Panc1 (cell line): ENCODE results near the gene CACNA1I. TPM values are rescaled to one million over a fixed set of nuclear protein-coding genes. Genes with fewer than 3 reads are reported as not detected.

Experiments
- ATAC-seq: fragments of 200-7000 bp; cut with Tn5 transposase; 2 replicates; pipeline ENCODE4 v1.9.1; 2020; ENCODE audit warnings: mild to moderate bottlenecking, moderate library complexity
- BruUV-seq: library from RNA; stranded (reverse); fragments of 400-500 nt; replicated peaks from 2 replicates; lab custom pipeline; 2021; lab: Mats Ljungman, UMichigan
- CTCF ChIA-PET: fragments of 300-600 bp; sonication (Branson Sonifier 250); formaldehyde crosslinking; loops from one replicate; lab custom pipeline; 2022; ENCODE audit warnings: antibody characterized with exemption; lab: Charles Lee
- POLR2A ChIA-PET: fragments of 300-600 bp; sonication (Branson Sonifier 250); formaldehyde crosslinking; loops from one replicate; lab custom pipeline; 2022; ENCODE audit warnings: antibody characterized with exemption; lab: Charles Lee
- DNase-seq: peaks from one replicate; pipeline ENCODE4 v3.0.0-alpha.2; 2010; ENCODE audit warnings: low read depth, low spot score
- H3K27ac ChIP-seq: 2 replicates; pipeline ENCODE4 v1.5.1; 2011; ENCODE audit warnings: mild to moderate bottlenecking, low read length, inconsistent platforms
- H3K27me3 ChIP-seq: fragments of 200-500 bp; sonication (Bioruptor generic); 2 replicates; pipeline ENCODE4 v1.6.0; 2014; ENCODE audit warnings: low read length, inconsistent platforms; ENCODE audit not compliant: control insufficient read depth, insufficient read depth
- H3K36me3 ChIP-seq: fragments of 200-500 bp; sonication (Bioruptor generic); 2 replicates; pipeline ENCODE4 v1.5.1; 2014; ENCODE audit warnings: inconsistent platforms, mild to moderate bottlenecking, low read length, moderate library complexity; ENCODE audit not compliant: control insufficient read depth, insufficient read depth
- H3K4me1 ChIP-seq: 2 replicates; pipeline ENCODE4 v1.5.1; 2011; ENCODE audit warnings: inconsistent platforms, mild to moderate bottlenecking, low read length, moderate library complexity; ENCODE audit not compliant: control insufficient read depth, insufficient read depth
- H3K4me3 ChIP-seq, 2 experiments: 2 replicates each; pipeline ENCODE4 v1.5.1; 2011 to 2012; ENCODE audit warnings: low read depth in 2 of 2, low read length in 2 of 2, mild to moderate bottlenecking in 2 of 2, inconsistent platforms in 1 of 2, moderate library complexity in 1 of 2
- H3K9me3 ChIP-seq: fragments of 200-500 bp; sonication (Bioruptor generic); 2 replicates; pipeline ENCODE4 v1.5.1; 2014; ENCODE audit warnings: low read depth, mild to moderate bottlenecking, inconsistent platforms, low read length, moderate library complexity; ENCODE audit not compliant: control insufficient read depth, insufficient read depth
- POLR2AphosphoS5 ChIP-seq: IDR thresholded peaks from 2 replicates; pipeline ENCODE4 v1.6.1; 2012; ENCODE audit warnings: mild to moderate bottlenecking, low read depth, low read length, moderate library complexity
- SIN3A ChIP-seq: IDR thresholded peaks from 2 replicates; pipeline ENCODE4 v1.6.1; 2012; ENCODE audit warnings: low read depth, mild to moderate bottlenecking, low read length, moderate library complexity, borderline replicate concordance; ENCODE audit not compliant: insufficient read depth
- TCF7L2 ChIP-seq: IDR thresholded peaks from 2 replicates; pipeline ENCODE4 v1.6.1; 2011; ENCODE audit warnings: mild to moderate bottlenecking, low read depth, low read length, inconsistent platforms
- in situ Hi-C: cut with HindIII; loops from 2 replicates; pipeline ENCODE4 v1.10.0; 2016; ENCODE audit warnings: low sequenced_read_pairs, low pct_unique_long_range_greater_than_20kb
- intact Hi-C: fragments of 100-400 bp; cut with micrococcal nuclease; formaldehyde crosslinking; loops from one replicate; pipeline ENCODE4 v1.10.0; 2022; ENCODE audit not compliant: unreplicated experiment
- total RNA-seq: library from RNA; stranded (reverse); gene quantifications from one replicate; pipeline ENCODE4 v1.2.1, GENCODE V29; 2021; ENCODE audit not compliant: unreplicated experiment
- TF ChIP-seq, protein P1 (sequence below), 2 experiments: IDR thresholded peaks; 2 replicates each; pipeline ENCODE4 v1.6.1; 2011 to 2012; ENCODE audit warnings: low read depth in 2 of 2, control low read depth in 1 of 2, low read length in 1 of 2, mild to moderate bottlenecking in 1 of 2, moderate library complexity in 1 of 2; ENCODE audit not compliant: insufficient read depth in 1 of 2
- TF ChIP-seq, protein P2 (sequence below): fragments of 450-650 bp; IDR thresholded peaks from 2 replicates; pipeline ENCODE4 v1.5.1; 2017; ENCODE audit warnings: mild to moderate bottlenecking

Gene CACNA1I
- total RNA-seq, 1 experiment from 2014 or later = 0.23 TPM

DNA sequence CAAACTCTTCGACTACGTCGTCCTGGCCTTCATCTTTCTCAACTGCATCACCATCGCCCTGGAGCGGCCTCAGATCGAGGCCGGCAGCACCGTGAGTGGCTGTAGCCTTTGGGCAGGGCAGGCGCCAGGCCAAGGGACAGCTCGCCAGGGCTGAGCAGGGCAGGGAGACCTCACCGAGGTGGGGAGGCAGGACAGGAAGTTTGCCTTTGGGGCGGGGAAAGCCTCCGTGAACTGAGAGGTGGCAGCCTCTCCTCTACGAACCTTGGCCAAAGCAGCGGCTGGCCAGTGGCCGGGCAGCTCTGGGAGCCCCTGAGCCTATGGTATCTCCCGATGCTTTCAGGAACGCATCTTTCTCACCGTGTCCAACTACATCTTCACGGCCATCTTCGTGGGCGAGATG lies 93.2 kb downstream of the CACNA1I start:
- POLR2A ChIA-PET = interaction anchor here (0.5 kb wide), 1 partner anchor 557 kb away, joined by 3 read pairs; no protein-coding TSS in a partner anchor
- in situ Hi-C loops = no loop called here
- Histone ChIP-seq H3K36me3 (no peaks in the 10 kb centered on the region), H3K4me1 (no peaks in the 10 kb centered on the region; the same call in 1 of the 2 replicates), H3K27ac (no peak overlapping the region), H3K4me3 (peak overlapping the region in 1 of 2 experiments; percentile 20; a peak in 1 of 4 replicates), H3K9me3 (no peaks in the 10 kb centered on the region), H3K27me3 (no peaks in the 10 kb centered on the region)
- no peak for DNase-seq
- ATAC-seq = peak; percentile 80
- TF ChIP-seq, protein P1, sequence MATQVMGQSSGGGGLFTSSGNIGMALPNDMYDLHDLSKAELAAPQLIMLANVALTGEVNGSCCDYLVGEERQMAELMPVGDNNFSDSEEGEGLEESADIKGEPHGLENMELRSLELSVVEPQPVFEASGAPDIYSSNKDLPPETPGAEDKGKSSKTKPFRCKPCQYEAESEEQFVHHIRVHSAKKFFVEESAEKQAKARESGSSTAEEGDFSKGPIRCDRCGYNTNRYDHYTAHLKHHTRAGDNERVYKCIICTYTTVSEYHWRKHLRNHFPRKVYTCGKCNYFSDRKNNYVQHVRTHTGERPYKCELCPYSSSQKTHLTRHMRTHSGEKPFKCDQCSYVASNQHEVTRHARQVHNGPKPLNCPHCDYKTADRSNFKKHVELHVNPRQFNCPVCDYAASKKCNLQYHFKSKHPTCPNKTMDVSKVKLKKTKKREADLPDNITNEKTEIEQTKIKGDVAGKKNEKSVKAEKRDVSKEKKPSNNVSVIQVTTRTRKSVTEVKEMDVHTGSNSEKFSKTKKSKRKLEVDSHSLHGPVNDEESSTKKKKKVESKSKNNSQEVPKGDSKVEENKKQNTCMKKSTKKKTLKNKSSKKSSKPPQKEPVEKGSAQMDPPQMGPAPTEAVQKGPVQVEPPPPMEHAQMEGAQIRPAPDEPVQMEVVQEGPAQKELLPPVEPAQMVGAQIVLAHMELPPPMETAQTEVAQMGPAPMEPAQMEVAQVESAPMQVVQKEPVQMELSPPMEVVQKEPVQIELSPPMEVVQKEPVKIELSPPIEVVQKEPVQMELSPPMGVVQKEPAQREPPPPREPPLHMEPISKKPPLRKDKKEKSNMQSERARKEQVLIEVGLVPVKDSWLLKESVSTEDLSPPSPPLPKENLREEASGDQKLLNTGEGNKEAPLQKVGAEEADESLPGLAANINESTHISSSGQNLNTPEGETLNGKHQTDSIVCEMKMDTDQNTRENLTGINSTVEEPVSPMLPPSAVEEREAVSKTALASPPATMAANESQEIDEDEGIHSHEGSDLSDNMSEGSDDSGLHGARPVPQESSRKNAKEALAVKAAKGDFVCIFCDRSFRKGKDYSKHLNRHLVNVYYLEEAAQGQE (IDR thresholded peaks at IDR 0.05; ENCODE audit: insufficient read depth in 1 of 2, low read depth in 2 of 2, low read length in 1 of 2) = no peak
- TF ChIP-seq POLR2AphosphoS5 (no peak), SIN3A (no peak), TCF7L2 (no peak)
- TF ChIP-seq, protein P2, sequence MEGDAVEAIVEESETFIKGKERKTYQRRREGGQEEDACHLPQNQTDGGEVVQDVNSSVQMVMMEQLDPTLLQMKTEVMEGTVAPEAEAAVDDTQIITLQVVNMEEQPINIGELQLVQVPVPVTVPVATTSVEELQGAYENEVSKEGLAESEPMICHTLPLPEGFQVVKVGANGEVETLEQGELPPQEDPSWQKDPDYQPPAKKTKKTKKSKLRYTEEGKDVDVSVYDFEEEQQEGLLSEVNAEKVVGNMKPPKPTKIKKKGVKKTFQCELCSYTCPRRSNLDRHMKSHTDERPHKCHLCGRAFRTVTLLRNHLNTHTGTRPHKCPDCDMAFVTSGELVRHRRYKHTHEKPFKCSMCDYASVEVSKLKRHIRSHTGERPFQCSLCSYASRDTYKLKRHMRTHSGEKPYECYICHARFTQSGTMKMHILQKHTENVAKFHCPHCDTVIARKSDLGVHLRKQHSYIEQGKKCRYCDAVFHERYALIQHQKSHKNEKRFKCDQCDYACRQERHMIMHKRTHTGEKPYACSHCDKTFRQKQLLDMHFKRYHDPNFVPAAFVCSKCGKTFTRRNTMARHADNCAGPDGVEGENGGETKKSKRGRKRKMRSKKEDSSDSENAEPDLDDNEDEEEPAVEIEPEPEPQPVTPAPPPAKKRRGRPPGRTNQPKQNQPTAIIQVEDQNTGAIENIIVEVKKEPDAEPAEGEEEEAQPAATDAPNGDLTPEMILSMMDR = no peak
- intact Hi-C loops = no loop called here
- CTCF ChIA-PET = interaction anchor here (0.5 to 0.6 kb wide), 2 partner anchors 68 to 113 kb away, joined by 4 read pairs; no protein-coding TSS in a partner anchor
- no TSS peak for BruUV-seq

DNA sequence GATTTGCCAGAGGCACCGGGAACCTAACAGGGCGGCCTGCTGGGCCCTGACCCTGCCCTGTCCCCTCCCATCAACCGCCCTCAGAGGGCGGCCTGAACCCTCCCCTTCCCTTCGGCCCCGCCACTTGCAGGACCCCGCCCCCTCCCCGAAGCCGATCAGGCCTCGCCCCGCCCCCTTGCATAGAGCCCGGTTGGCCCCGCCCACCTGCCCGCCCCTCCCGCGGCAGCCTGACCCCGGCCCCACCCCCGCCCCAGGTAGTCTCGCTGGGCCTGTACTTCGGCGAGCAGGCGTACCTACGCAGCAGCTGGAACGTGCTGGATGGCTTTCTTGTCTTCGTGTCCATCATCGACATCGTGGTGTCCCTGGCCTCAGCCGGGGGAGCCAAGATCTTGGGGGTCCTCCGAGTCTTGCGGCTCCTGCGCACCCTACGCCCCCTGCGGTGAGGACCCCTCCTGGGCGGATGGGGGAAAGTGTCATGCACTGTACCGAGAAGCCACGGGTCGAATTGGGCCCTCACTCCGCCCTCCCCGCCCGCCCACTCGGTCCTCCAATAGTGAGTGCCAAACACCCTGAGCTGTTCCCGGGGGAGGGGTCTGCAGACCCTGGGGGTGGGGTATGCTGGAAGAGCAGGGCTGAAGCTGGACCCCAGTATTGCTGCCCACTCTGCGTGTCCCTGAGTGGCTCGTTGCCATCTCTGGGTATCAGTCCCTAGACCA lies 94.1 kb downstream of the CACNA1I start:
- DNase-seq = no peak
- TF ChIP-seq SIN3A (no peak), POLR2AphosphoS5 (no peak), TCF7L2 (no peak)
- TF ChIP-seq, protein P2 = no peak
- TF ChIP-seq, protein P1 (IDR thresholded peaks at IDR 0.05; ENCODE audit: insufficient read depth in 1 of 2, low read depth in 2 of 2, low read length in 1 of 2) = no peak

More for the DNA sequence above, 94.1 kb downstream of the CACNA1I start:
- ChIA-PET CTCF (interaction anchor here (0.5 kb wide), 1 partner anchor 67 kb away, joined by 4 read pairs; no protein-coding TSS in a partner anchor), POLR2A (no interaction called here)
- in situ Hi-C loops (no loop called here), intact Hi-C loops (no loop called here)
- BruUV-seq = no TSS peak
- peak; percentile 57; the same call in 1 of the 2 replicates for ATAC-seq
- Histone ChIP-seq H3K36me3 (no peaks in the 10 kb centered on the region), H3K27me3 (no peaks in the 10 kb centered on the region), H3K4me3 (no peak overlapping the region), H3K4me1 (no peaks in the 10 kb centered on the region; the same call in 1 of the 2 replicates), H3K27ac (no peak overlapping the region), H3K9me3 (no peaks in the 10 kb centered on the region)
